HG03066 (cell line): ENCODE data around the gene PALM3.
"Not testable (repeated sequence)": the region's sequence is repeated elsewhere in the genome, so short reads cannot be mapped to it uniquely, and the experiment has no call there.

Experiments
- ATAC-seq: cut with Tn5 transposase; IDR thresholded peaks from one replicate; pipeline ENCODE4 v1.9.1; 2021; ENCODE audit warnings: low read depth; ENCODE audit not compliant: unreplicated experiment

PALM3 gene

GRCh38 chr19:14062558-14062855, 631 bp upstream of the PALM3 start:
- no peak for ATAC-seq

GRCh38 chr19:14061081-14061749, 661 bp downstream of the PALM3 start:
- ATAC-seq = no peak

- ATAC-seq = no peak
These were observed 2.2 kb downstream of the PALM3 start for GRCh38 chr19:14059652-14060155.

DNA sequence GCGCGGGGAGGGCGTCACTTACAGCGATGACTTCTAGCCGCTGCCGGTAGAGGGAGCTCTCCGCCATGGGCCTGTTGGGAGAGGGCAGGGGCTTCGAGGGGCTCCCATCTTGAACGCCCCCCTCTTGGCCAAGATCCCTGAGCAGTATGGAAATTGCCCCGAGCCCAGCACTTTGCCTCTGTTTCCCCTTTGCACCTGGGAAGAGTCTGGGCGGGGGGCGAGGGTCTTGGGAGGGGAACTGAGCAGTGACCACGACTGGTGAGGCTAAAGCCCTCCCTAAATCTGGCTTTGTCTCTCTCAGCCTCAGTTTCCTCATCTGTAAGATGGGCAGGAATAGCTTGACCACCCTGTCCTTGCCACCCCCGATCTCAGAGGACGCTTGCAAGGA, 2.8 kb downstream of the PALM3 start:
- no peak for ATAC-seq

DNA sequence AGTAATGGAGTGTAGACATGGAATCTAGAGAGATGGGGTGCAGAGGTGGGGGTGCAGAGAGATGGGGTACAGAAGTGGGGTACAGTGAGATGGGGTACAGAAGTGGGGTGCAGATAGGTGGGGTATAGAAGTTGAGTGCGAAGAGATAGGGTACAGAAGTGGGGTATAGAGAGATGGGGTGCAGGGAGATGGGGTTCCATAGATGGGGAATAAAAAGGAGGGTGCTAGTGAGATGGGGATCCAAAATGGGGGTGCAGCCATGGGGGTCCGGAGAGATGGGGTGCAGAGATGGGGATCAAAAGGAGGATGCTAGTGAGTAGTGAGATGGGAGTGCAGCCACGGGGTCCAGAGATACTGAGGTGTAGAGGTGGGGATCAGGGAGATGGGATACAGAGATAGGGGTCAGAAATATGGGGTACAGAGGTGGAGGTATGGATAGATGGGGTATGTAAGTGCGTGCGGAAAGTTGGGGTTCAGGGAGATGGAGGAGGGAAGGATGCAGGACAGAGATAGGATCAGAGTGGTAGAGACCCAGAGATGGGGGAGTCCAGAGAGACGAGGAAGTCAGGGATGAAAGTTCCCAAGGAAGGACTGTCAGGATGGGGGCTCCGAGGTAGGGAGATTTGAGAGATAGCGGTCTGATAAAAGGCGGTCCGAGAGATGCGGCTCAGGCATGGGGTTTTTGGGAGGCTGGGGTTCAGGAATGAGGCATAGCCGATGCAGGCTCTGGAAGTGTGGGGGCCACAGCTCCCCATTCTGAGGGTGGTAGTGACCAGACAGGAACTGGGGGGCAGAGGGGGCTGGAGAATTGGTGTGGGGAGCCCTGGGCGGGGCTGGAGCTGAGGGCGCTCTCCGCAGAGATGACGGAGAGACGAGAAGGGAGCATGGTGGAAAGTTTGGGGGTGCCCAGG, 3.4 kb downstream of the PALM3 start:
- ATAC-seq = no peak

DNA sequence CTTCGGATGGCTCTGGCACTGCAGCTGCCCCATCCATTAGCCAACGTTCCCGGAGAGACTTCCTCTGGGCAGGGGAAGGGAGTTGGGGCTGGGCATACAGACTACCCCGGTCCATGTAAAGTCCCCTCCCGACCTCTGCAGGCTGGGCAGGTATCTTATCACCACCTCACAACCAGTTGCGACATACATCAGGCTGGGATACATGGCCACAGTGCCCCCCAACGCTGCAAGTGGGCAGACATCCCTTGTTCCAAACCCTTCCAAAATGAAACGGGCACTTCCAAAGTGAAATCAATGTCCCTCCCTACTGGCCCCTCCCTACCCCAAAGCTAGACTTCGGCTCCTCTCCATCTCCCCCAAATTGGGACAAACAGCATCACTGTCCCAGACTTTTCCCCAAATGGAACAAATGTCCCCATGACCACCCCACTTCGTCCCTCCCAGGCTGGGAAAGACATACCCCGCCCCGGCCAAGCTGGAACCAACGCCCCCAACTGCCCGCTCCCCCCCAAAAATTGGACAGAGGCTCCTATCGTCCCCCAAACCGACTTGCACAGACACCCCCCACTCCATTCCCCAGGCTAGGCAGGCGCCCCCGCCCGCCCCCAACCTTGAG, 5.0 kb downstream of the PALM3 start:
- ATAC-seq = no peak

- no peak for ATAC-seq
These were observed 5.7 kb downstream of the PALM3 start for GRCh38 chr19:14056069-14056666.

DNA sequence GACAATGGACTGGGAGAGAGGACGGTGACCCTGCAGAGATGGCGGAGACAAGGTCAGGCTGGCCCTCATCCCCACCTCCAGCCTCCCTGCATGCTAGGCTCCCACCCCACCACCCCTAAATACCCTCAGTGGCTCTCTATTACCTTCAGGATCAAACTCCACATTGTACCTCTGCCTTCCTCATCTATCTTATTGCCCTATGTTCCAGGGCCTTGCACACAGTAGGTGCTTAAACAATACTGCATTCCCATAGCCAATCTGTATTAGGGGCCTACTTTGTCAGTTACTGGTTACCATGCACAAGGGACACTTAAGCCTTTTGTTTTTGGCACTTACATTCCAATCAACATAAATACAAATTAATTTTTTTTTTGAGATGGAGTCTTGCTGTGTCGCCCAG, 6.5 kb downstream of the PALM3 start:
- ATAC-seq = no peak

DNA sequence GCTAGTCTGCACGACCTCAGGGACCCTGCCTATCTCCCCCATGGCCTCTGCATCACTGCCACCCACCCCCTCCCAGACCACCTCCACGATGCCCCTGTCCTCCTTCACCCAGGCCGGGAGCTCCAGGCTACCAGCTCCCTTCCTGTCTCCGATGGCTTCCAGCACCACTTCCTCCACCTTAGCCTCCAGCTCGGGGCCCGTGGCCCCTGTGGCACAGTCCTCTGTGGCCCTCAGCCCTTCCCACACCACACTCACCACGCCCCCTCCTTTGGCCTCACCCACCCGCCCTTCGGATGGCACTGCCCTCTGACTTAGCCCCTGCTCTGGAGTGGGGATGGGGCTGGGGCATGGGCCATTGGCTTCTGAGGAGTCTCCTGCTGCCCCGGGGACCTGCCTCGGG, 7.2 kb downstream of the PALM3 start:
- no peak for ATAC-seq

DNA sequence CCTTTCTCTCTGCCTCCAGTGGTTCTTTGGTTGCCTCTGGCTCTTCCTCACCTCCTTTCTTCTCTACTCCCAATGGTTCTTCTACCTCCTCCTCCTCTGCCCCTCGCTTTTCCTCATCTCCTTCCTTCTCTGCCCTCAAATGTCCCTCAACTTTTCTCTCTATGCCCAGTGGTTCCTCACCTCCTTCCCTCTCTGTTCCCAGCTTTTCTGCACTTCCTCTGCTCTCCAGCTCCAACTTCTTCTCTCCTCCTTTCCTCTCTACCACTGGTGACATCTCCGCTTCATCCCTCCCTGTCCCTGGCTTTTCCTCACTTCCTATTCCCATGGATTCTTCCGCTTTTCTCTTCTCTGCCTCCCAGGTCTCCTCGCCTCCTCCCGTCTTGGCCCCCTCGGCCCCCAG, 7.8 kb downstream of the PALM3 start:
- ATAC-seq = no peak

DNA sequence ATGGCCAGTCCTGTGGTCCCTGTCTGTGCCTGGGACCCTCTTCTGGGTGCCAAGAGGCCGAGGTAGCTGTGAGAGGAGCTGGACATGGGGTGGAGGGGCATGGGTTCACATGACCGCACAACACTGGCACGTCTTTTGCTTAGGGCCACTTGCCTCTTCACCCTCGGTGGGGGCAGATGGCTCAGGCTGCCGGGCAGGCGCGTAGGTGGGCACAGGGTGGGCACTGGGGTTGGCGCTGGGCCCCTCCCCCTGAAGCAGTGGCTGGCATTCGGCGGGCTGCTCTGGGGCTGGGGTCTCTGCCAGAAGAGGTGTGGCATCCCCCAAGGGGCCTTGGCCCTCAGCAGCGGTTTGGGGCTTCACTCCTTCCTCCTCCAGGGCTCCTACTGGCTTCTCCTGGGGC, 8.4 kb downstream of the PALM3 start:
- no peak for ATAC-seq

DNA sequence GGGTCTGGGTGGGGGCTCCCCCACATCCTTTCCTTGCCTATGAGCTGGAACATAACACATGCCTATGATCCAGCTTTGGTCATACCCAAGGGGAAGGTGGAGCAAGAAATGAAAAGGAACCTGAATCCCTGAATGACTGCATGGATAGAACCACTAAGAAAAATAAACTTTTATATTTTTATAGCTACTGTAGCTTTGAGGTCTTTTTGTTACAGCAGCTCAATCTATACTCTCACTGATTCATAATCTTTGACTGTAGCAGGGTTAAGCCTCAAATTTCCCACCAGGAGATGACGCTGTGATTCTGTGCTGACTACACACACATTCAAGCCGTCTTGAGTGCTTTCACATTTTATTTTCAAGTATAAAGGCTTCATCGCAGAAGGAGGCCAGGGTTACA, 8.8 kb downstream of the PALM3 start:
- no peak for ATAC-seq

DNA sequence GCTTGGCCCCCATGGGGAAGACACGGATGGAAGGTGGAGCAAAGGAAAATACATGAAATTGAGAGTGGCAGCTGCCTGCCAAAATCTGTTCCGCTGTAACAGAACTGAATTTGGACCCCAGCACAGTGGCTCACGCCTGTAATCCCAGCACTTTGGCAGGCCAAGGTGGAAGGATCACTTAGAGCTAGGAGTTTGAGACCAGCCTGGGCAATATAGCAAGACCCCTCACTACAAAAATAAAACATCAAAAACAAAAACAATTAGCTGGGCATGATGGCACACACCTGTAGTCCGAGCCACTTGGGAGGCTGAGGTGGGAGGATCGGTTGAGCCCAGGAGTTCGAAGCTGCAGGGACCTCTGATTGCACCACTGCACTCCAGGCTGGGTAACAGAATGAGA, 9.4 kb downstream of the PALM3 start:
- ATAC-seq = no peak

DNA sequence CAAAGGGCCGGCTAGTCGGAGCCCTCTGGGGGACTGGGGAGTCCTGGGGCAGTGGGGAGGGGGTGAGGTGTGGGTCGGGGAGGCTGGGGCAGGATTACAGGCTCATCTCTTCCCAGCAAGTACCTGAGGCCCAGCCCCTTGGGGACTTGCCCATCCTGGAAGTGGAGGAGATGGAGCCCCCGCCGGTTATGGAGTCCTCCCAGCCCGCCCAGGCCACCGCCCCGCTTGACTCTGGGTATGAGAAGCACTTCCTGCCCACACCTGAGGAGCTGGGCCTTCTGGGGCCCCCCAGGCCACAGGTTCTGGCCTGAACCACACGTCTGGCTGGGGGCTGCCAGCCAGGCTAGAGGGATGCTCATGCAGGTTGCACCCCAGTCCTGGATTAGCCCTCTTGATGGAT, 9.9 kb downstream of the PALM3 start:
- no peak for ATAC-seq

DNA sequence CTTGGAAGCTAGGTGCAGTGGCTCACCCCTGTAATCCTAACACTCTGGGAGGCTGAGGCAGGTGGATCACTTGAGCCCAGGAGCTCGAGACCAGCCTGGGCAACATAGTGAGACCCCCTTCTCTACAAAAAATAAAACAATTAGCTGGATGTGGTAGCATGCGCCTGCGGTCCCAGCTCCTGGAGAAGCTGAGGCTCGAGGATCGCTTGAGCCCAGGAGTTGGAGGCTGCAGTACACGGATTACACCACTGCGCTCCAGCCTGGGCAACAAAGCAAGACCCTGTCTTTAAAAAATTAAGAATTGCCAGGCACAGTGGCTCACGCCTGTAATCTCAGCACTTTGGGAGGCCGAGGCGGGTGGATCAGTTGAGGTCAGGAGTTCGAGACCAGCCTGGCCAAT, 10.9 kb downstream of the PALM3 start:
- not testable (repeated sequence) for ATAC-seq

DNA sequence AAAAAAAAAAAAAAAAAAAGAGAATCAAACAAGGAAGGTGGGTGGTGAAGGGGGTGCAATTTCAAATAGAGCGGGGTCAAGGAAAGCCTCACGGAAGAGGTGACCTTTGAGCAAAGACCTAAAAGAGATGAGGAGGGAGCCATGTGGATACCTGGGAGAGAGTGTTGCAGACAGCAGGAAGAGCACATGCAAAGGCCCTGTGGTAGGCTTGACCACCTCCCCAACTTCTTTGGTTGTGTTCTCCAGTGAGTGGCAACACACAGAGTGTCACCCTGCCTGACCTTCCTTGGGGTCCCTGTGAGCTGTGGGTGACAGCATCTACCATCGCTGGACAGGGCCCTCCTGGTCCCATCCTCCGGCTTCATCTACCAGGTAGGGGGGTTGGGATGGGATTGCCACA, 11.4 kb downstream of the PALM3 start:
- ATAC-seq = no peak

DNA sequence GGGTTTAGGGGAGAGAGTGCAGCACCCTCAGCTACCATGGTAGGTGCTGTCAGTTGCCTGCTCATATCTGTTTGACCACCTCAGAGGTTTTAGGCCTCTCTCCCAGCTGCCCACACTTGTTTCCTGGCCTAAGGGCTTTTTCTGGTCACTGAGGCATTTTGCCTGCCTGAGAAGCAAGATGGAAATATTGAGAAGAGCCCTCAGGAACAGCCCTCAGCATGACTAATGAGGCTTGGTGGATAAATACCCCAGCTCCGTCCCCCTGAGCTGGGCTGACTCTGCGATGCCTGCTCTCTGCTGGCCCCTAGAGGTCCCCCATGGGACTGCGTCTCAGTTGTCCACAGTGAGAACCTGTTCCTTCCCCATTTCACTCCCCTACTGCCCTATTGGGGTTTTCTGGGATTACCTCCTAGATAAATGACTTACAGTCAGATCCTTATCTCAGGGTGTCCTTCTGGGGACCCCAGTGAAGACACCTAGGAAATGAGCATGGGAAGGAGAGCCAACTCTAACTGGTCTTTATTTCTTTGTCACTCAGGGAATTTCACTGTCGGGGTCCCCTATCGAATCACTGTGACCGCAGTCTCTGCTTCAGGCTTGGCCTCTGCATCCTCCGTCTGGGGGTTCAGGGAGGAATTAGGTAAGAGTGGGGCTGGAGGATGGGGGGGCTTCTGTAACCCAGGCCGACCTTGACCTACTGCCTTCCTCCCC, 13.3 kb downstream of the PALM3 start:
- ATAC-seq = no peak

DNA sequence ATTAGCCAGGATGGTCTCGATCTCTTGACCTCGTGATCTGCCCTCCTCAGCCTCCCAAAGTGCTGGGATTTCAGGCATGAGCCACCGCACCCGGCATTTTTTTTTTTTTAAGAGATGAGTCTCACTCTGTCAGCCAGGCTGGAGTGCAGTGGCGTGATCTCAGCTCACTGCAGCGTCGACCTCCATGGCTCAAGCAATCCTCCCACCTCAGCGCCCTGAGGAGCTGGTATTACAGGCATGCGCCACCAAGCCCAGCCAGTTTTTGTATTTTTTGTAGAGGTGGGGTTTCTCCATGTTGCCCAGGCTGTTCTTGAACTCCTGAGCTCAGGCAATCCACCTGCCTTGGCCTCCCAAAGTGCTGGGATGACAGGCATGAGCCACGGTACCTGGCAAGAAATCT, 14.0 kb downstream of the PALM3 start:
- ATAC-seq = not testable (repeated sequence)

GRCh38 chr19:14042659-14043608, 18.9 kb downstream of the PALM3 start:
- not testable (repeated sequence) for ATAC-seq

DNA sequence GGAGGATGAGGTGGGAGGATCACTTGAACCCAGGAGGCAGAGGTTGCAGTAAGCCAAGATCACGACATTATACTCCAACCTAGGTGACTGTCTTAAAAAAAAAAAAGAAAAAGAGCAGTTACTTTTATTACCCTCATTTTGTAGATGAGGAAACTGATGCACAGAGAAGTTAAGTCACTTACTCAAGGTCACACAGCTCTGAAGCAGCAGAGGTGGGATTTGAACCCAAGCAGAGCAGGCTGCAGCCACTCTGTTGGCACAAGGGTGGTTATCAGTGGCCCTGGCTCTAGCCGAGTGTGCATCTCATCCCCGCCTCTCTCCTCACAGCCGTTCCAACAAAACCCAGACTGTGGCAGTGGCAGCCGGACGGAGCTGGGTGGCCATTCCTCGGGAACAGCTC, 22.7 kb downstream of the PALM3 start:
- no peak for ATAC-seq
